ENCODE results near the gene SCYGR3. TPM values are rescaled to one million over a fixed set of nuclear protein-coding genes. Genes with fewer than 3 reads are reported as not detected.

SCYGR3 gene
- total and polyA plus RNA-seq, 2 donors from 2014 or later: not detected

Other genes starting within 250 kb of the SCYGR3 start
- not detected for gene TM4SF20, start 235.5 kb downstream of the SCYGR3 start, total RNA-seq
- gene TM4SF20, start 235.5 kb downstream of the SCYGR3 start, polyA plus RNA-seq (ENCODE audit: insufficient read depth, low read depth, low replicate concordance): not detected
- gene SCYGR1, start 226.9 kb downstream of the SCYGR3 start, total RNA-seq: not detected
- not detected for gene SCYGR1, start 226.9 kb downstream of the SCYGR3 start, polyA plus RNA-seq (ENCODE audit: insufficient read depth, low read depth, low replicate concordance)
- gene AGFG1, start 142.7 kb downstream of the SCYGR3 start, total RNA-seq: 98.9 TPM
- gene AGFG1, start 142.7 kb downstream of the SCYGR3 start, polyA plus RNA-seq (ENCODE audit: insufficient read depth, low read depth, low replicate concordance): 36.6 TPM
- not detected for gene SCYGR2, start 15.9 kb downstream of the SCYGR3 start, total RNA-seq
- gene SCYGR2, start 15.9 kb downstream of the SCYGR3 start, polyA plus RNA-seq (ENCODE audit: insufficient read depth, low read depth, low replicate concordance): not detected
- not detected for gene SCYGR4, start 2.7 kb upstream of the SCYGR3 start, total RNA-seq
- gene SCYGR4, start 2.7 kb upstream of the SCYGR3 start, polyA plus RNA-seq (ENCODE audit: insufficient read depth, low read depth, low replicate concordance): not detected
- gene SCYGR5, start 52.0 kb upstream of the SCYGR3 start, total RNA-seq: not detected
- gene SCYGR5, start 52.0 kb upstream of the SCYGR3 start, polyA plus RNA-seq (ENCODE audit: insufficient read depth, low read depth, low replicate concordance): not detected
- 4.4 TPM for gene SLC19A3, start 103.2 kb upstream of the SCYGR3 start, total RNA-seq
- gene SLC19A3, start 103.2 kb upstream of the SCYGR3 start, polyA plus RNA-seq (ENCODE audit: insufficient read depth, low read depth, low replicate concordance): 8.3 TPM
- gene SCYGR6, start 109.9 kb upstream of the SCYGR3 start, total RNA-seq: not detected
- not detected for gene SCYGR6, start 109.9 kb upstream of the SCYGR3 start, polyA plus RNA-seq (ENCODE audit: insufficient read depth, low read depth, low replicate concordance)
- gene SCYGR7, start 113.5 kb upstream of the SCYGR3 start, total RNA-seq: not detected
- not detected for gene SCYGR7, start 113.5 kb upstream of the SCYGR3 start, polyA plus RNA-seq (ENCODE audit: insufficient read depth, low read depth, low replicate concordance)
- gene SCYGR8, start 131.1 kb upstream of the SCYGR3 start, total RNA-seq: not detected
- not detected for gene SCYGR8, start 131.1 kb upstream of the SCYGR3 start, polyA plus RNA-seq (ENCODE audit: insufficient read depth, low read depth, low replicate concordance)
- gene CCL20, start 199.0 kb upstream of the SCYGR3 start, total RNA-seq: 2.7 TPM
- gene CCL20, start 199.0 kb upstream of the SCYGR3 start, polyA plus RNA-seq (ENCODE audit: insufficient read depth, low read depth, low replicate concordance): 2.5 TPM